GM11168 (cell line): ENCODE measurements around the gene VTI1A.

Experiments
- in situ Hi-C: fragments of 300-500 bp; cut with MboI; formaldehyde crosslinking; loops from one replicate; pipeline ENCODE4 v1.12.0; 2022; ENCODE audit warnings: low sequenced_read_pairs; ENCODE audit not compliant: unreplicated experiment

The VTI1A gene

DNA sequence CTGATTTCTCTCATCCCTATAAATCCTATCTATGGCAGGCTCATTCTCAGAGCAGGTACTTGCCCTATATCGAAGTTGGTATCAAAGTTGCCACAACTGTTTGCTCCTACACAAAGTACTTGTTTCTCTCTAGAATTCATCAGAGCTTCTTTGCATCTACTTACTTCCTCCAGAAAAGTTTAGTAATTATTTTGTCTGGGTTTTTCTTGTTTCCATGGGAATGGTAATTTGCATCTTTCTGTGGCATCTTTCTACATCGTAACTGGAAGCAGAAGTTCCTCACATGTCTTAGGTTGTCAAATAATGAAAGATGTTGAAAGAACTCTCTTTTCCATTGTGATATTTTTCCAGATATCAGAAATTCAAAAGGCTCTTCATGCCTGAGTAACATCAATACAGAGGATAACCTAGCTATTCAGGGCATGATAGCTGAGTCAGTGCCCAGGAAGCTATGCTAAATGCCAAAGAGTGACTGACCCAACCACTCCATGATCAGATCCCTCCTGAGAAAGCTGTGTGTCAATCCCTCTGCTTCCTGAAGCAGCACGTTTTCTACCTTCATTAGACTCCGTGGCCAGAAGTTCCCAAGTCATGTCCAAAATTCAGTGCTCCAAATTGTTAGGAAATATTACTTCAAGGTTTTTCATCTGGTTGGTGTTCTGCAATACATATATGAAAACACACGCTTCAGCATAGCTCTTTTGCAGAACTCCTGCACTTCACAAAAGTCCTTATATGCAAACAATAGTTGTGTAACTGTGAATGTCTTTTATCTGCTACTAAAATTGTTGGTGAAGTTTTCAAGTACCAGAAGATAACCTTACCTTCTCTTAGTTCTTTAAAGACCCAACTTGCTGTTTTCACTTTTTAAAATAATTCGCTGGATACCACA is 216.5 kb downstream of the VTI1A start:
- in situ Hi-C loops = no loop called here

DNA sequence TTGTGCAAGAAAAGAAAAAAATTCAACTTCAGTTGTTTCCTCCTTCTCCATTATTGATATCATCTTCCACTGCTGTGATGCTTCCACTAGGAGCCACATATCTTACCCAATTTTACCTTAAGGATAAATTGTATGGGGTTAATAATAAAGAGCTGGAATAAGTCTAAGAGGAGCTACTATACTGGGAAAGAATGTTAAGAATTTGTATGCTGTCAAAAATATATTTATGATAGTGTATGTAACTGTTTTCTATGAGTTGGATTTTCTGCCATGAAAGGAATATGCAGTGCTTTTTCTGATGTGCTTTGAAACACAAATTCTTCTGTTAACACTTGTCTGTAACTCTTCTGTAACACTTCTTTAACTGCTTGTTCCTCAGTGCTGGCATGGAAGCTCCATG is 219.1 kb downstream of the VTI1A start:
- in situ Hi-C loops = no loop called here

DNA sequence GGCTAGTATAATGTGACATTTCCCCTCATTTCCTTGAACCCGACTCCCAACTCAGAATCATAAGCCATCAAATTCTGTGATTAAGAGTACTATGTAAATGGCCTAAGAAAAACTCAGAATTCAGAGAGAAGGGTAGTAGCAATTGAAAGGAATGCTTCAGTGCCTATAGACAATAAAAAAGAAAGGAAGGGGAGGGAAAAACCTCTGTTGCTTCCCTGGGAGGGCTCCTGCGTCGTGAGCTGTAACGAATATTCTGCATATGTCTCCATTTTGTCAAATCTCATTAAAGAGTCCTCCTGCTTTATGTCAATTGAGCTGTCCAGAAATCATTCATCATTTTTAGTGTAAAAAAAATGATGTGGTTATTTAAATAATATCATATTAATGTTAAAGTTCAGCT is 223.0 kb downstream of the VTI1A start:
- in situ Hi-C loops = no loop called here

DNA sequence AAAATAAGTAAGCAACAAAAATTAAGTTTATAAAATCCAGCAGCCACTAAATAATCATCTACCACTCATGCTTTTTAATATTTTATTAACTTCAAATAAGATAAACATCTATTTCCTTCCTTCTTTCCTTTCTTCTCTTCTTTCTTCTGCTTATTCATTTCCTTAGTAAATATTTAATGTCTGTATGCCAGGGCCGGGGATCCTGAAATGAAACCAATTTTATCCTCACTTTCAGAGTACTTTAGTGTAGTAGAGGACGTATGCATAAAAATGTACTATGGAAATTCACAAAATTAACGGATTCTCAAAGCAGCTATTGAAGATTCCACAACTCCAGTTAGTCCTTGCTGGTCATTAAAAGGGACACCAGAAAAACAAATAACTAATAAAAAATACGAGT is 224.7 kb downstream of the VTI1A start:
- in situ Hi-C loops = no loop called here

DNA sequence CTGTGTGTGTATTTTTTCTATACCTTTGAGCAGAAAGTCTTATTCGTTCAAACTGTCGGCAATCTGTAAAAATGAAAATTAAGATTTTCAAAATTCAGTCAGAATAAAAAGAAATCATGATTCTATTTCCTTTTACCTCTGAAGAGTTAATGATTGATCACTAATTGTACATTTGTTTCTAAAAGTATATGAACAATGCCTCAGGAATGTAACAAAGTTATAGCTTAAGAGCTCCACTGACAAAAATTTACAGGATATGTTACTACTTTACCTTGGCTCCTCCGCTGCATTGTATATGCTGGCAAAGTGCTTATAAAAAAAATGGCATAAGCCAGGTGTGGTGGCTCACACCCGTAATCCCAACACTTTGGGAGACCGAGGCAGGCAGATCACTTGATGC is 225.7 kb downstream of the VTI1A start:
- in situ Hi-C loops = no loop called here

DNA sequence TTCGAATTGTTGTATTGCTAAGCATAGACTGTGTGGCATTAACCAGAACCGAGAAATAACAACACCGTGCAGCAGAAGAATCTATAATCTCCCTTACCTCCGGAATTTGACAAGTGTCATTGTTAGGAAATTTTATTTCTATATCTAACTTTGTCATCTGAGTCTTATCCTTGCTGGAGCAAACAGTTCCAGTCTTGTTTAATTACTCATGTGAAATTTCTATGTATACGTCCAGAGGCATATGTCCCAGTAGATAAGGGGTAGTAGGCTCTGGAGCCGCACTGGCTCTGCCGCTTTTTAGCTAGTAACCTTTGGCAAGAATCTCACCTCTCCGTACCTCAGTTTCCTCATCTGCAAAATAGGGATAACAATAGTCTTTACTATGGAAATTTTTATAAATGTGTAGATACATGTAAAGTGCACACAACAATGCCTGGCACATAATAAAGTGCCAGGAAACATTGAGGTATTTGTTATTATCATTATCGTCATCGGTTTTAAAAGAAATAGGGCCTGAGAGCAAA is 228.6 kb downstream of the VTI1A start:
- in situ Hi-C loops = no loop called here

DNA sequence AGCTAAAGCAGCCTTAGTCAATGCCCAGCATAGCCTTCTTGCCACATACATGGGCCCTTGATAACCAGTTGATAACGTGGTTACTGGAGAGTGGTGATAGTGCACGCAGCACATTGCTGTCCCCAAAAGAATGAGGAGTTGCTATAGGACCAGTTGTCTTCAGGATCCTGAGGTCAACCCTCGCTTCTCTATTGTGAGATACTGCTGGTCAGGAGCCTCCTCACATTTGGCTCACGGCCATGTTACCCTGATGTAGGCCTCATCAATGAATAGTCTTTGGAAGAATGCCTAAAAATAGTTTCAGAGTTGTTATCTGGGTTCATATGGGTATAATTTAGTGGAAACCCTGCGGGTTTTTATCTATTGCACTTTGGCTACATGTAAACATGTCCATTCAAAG is 230.7 kb downstream of the VTI1A start:
- in situ Hi-C loops = no loop called here

DNA sequence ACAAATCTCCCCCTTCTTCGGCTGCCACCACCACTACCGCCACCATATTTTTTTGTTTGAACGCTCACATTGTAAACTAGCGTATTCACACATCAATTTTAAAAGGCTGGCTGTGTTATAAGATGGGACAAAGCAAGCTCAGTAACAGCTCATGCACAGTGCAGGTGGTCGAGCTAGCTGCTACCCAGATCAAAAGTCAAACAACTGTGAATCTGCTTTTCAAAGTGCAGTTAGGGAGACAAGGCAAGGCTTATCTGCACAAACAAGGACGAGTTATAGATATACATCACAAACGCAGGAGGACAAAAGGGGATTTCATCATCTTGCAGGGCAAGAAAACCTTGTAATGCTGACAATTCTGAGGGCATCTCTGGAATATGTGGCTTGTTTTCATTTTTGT is 231.6 kb downstream of the VTI1A start:
- in situ Hi-C loops = no loop called here

DNA sequence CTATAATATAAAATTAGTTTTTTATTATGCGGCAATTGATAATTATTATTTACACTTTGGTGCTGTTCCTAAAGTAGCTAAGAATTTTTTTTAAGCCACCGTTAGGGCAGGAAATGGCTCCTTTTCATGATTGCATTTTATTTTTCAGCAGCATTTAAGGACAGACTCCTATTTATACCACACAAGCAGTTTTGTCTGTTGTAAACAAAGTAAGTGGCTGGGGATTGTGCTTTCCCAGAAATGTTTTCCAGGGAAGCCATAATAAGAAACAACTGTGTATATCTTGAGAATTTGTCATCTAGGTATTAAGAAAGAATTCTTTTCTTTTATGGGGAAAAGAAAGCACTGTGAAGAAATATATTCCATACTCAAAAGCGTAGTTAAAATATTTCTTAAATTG is 232.0 kb downstream of the VTI1A start:
- in situ Hi-C loops = no loop called here

DNA sequence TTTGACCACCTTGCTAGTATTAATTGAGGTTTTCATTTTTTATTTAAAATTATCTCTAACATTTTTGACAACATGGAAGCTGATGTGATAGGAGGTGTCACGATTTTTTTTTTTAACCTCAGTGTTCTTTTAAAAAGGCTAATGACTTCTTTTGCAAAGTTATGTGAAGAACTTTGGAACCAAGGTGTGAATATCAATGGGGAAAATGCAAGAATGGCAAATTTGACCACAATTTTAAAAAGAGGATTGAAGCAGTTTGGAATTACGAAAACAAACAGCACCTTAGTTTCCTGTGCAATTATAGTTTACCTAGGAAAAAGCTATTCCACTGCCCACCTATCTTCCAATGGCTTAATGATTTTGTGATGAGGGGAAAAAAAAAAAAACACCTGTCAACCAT is 232.4 kb downstream of the VTI1A start:
- in situ Hi-C loops = no loop called here

DNA sequence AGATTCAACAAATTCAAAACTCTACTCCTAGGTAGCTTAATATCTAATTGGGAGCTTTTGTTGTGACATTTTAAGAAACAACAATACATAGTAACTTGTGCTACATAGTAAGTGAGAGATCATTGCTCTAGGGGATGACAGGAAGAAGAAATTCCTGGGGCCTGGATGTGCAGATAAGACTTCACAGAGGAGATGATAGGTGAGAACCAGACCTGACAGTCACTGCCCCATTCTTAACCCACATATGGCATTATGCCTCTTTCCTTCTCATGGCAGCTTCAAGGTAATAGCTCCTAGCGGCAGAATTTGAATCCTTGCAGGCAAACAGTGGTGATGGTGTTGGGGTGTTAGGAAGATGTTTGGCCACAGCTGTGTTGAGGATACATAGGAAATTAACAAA is 233.6 kb downstream of the VTI1A start:
- in situ Hi-C loops = no loop called here

DNA sequence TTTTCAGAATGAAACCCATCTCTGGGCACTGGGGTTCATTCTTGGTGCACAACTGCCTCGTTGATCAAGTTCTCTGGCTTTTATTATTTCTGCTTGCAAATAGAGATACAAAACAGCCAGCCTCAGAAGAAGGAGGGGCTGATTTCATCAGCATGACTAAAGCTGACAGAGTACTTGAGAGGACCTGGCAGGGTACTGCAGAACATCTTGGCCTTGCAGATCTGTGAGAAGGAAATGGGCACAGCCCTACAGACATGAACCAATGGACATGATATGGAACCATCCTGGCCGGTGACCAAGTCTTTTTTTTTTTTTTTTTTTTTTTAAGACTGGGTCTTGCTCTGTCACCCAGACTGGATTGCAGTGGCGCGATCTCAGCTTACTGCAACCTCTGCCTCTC is 240.6 kb downstream of the VTI1A start:
- in situ Hi-C loops = no loop called here

DNA sequence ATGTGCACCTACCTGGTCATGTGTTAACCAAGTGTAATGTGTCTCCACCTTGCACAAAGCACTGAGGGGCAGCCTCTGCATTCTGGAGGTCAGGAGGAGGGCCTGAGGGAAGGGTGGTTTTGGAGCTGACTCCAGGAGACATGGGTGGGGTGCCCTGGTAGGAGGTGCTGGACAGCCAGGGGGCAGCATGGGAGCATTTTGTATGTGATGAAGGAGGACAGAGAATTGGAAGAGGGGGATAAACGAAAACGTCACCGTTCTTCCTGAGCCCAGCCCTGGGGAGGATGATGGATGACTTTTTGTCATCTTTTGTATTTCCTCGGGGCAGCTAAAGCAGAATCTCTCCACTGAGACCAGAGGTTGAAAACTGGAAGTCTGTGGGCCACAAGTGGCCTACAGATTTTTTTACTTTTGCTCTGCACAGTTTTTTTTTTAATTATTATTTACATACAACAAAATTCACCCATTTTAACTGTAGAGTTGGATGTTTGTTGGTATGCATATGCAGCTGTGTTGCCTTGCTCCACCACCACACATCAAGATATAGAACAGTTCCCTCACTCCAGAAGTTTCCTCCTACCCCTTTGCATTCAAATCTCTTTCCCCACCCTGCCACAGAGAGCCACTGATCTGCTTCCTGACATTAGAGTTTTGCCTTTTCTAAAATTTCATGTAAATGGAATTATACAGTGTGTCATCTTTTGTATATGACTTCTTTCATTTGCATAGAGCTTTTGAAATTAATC is 242.5 kb downstream of the VTI1A start:
- in situ Hi-C loops = no loop called here

DNA sequence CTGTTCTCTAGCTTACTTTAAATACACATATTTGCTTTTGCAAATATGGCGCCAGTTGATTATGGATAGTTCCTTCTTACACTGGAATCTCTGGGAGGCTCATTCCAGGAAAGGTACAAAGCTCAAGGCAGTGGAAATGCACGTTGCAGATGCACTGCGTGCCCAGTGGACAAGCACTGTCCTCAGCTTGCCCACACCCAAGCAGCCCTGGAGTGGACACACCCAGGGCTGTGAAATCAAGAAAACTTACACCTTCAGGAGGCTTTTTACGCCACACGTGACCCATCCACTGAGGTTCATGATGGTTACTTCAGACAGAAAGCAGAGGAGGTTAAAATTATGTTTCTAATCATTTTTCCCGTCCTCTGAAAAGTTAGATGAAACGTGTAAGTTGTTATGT is 248.5 kb downstream of the VTI1A start:
- in situ Hi-C loops = no loop called here

DNA sequence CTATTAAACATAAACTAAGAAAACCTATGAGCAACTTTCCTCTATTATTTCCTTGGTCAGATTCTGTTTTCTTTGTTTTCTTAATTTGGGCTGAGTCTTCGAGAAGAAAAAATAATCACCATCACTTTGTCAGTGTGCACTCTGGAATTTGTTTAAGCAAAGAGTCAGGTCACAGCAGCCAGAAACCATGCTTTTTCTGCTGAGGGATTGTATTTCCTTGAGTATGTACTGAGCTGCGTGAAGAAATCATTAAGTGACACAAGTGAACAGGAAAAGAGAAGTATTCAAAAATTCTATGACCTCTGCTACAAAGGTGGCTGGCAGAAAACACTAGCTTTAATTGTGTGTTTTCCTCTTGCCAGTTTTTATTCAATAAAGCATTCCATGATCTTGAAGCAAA is 249.6 kb downstream of the VTI1A start:
- in situ Hi-C loops = no loop called here

DNA sequence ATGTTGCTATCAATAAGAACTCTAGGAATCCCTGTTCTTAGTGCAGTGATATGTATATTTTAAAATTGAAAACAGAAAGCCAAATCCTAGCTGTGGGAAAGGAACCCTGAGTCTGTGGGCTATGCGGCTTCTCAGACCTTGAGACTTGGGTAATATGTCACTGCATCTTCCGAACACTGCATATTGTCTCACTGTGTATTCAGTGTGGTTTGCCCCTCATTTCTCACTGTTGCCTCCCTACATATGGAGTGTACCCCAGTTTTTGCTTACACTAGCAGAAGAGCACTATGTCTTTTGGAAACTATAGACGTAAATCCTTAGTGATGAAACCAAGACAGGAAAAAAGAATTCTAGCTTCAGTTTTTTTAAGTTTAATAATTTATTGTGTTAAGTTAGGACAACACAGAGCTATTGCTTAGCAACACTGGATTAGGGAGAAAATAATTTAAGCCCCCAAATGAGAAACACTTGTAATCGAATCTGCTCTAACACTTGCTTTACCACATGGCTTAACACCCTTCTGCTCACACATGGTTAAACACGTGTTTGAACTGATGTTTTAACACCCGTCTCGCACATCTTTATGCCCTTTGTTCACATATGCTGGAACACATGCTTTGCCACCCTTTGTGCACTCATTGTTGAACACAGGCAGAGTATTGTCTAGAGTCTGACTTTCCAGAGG is 251.3 kb downstream of the VTI1A start:
- in situ Hi-C loops = no loop called here

DNA sequence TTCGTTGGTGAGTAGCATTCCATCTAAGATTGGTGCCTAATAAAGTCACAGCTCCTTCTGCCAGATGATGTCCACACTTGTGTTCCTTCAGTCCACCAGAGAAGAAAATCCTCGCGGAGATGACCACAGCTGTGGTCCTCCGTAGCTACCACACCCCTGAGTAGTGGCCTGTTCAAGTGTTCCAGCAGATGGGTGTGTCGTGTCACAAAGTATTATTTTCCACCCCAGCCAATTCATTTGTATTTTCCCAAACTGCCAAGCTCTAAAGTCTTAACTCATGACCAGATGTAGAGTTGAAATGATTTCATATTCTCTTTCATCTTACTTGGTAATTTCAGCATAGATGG is 251.8 kb downstream of the VTI1A start:
- in situ Hi-C loops = no loop called here

DNA sequence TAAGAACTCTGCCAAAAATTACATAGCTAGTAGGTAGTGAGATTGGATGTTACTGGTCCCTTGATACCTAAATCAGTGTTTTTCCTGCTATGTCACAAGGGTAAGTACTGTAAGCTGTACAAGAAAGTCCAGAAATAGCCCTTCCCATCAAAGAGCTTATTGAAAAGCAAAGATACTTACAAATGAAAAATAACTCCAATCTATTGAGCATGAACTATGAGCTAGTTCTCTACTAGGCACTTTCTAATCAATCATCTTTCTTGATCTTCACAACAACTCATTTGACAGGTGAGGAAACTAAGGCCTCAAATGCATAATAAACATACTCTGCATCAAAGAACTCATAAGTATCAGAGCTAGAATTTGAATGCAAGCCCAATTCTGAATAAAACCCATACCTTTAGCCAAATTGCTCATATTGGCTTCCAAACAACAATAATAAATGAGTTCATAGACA is 253.2 kb downstream of the VTI1A start:
- in situ Hi-C loops = loop anchor here (25.0 kb wide), 1 partner anchor 687 kb away; no protein-coding TSS in a partner anchor

DNA sequence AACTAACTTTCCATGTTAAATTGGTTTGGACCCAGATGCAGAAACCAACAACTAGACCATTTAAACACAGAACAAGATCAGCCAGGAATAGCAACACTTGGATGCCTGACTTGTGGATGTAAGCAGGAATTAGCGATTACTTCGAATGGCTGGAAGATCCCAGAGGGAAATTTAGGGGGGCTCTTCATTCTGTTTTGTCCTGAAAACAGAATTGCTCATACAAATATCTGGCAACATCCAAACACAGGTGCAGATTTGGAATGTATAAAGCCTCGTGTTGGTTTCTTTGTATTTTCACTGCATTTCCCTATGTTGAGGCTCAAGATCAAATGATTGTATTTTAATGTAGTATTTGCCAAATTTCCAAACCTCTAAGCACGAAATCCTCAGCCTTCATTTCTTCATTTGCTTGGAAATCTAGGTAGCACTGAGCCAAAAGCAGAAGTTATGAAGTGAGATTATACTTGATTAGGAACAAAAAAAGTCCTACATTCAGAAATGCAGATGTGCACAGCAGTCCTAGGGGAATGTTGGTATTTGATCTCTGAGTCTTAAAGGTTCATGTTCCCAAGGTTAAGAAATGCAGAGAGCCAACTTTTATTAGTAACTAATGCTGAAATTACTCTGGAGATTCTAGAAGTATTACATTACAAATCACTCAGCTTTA is 254.3 kb downstream of the VTI1A start:
- in situ Hi-C loops = loop anchor here (25.0 kb wide), 1 partner anchor 686 kb away; no protein-coding TSS in a partner anchor

DNA sequence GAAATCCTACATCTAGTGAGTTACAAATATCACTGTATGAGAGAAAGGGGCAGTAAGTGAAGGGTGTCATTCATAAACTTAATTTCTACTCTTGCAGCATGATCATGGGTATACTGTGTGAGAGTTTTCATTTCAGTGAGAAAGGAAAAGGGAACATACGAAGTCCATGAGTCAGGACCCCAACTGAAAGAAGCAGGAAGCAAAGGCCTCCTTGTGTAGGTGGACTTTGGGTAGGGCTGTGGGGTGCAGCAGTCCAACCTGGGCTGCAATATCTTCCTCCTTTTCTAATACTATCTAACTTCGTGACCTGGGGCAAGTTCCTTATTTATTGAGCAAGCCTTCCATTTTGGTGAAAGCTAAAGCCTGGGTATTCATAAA is 254.9 kb downstream of the VTI1A start:
- in situ Hi-C loops = loop anchor here (25.0 kb wide), 1 partner anchor 685 kb away; no protein-coding TSS in a partner anchor
